Measurements from ENCODE around the gene AMMECR1.
A peak's percentile ranks its signal among the peaks of the same experiment; 100 is the strongest.
"Not testable (repeated sequence)": the region's sequence is repeated elsewhere in the genome, so short reads cannot be mapped to it uniquely, and the experiment has no call there.

Gene AMMECR1

DNA sequence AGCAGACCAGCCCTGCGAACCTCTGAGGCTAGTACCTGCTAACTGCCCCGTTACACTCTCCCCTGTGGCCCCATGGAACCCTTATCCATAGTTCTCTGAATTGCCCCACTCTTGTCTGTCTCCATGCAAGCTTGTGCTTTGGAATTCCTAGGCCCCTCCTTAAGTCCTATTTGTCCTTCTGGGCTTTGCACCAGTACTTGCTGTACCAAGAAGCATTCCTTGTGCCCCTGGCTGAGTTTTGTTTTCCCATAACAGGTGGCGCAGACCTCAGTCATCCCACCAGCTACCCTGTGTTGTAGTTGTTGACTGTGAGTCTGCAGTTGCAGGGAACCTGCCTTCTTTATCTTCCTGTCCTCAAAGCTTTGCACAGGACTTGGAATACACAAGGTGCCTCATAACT, 147.9 kb downstream of the AMMECR1 start:
- no peak for DNase-seq (ENCODE audit: low spot score)

DNA sequence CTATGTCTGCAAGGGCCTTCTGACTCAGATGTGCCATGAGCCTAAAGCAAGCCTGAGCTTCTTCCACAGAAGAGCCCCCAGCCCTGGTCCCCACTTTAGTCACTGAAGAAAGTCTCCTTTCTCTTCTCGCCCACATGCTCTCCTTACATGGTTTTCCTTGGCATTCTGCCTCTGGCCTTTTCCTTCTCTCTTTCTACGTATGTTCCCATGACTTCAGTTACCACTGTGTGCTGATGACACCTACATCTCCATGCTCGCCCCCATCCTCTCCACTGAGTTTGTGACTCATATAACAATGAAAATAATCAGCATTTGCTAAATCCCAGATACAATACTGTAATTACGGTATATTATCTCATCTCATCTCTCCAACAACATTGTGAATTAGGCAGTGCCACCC, 149.3 kb downstream of the AMMECR1 start:
- no peak for DNase-seq (ENCODE audit: low spot score)

DNA sequence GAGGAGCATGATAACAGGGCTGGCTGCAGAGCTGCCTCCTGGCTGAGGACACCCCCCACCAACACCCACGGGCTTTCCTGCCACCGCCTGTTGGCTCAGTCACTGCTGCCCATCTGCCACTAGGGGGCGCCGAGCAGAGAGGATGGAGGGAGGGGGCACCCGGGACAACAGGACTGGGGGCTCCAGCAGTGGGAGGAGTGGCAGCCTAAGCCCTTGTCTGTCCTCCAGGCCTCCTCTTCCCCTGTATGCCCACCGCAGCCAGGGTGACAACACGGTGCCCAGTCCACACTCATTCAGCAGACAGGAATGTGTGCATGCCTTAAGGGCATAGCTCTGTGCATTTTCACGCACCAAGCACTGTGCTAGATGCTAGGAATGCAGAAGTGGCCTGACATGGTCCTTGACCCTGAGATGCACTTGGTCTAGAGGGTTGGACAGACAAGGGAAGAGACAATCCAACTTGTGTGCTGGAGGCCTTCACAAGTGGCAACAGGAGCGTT, 149.9 kb downstream of the AMMECR1 start:
- peak; percentile 42 for DNase-seq (ENCODE audit: low spot score)

DNA sequence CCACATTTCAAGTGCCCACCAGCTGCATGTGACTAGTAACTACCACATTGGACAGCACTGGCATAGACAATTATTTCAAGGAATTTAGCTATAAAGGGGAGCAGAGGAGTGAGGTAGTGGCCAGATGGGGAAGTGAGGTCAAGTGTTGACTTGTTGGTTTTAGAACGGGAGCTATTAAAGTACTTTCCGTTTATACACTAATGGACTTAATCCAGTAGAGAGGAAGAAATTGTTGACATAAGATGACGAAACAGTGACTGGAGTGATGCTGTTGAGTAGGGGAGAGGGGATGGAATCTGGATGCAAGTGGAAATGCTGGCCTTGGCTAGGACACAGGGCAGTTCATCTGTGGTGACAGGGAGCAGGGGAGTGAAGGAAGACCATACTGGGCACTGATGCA, 154.4 kb downstream of the AMMECR1 start:
- no peak for DNase-seq (ENCODE audit: low spot score)

DNA sequence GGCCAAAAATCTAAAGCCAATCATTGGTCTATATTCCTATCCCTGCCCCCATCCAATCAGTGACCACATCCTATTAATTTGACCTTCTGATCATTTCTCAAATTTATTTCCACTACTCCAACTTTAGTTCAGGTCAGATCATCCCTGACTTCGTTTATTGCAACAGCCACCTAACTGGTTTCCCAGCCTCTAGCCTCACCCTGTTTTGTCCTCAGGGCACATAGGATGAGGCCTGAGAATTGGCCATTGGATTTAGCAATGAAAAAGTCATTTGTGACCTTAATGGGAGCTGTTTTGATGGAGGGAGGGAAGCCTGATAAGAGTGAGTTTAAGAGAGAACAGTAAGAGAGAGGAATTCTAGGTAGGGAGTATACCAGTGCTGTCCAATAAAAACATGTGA, 155.0 kb downstream of the AMMECR1 start:
- DNase-seq (ENCODE audit: low spot score): no peak

DNA sequence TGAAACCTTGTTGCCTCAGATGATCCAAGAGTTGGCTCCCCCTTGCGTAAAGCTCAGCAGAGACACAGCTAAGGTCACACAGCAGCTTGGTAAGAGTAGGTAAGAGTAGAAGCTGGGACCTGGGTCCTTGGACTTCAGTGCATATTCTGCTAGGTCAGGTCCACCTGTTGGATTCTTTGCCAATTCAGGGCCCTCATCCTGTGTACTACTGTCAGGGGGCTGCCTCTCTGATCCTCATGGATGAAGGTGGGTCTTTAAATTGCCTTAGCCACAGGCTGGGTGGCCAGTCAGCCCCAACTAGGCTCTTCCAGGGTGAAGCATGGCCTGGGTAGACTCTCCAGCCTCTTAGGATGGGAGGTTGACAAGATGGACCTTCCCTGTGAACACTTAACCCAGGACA, 155.8 kb downstream of the AMMECR1 start:
- DNase-seq (ENCODE audit: low spot score): no peak

DNA sequence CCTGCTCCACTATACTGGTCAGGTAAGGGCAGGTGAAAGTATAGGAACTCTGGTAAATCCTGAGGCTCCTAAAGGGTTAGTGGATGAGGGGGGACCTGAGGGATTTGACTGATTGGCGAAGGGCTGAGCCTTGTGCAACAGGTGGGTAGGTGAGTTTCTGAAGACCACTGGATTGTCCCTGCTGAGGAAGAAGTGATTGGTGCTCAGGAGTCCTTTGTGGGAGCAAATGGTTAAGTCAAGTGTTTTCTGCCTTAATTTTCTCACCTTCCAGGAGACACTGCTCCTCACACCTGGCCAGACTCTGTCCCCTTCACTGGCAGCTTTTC, 156.6 kb downstream of the AMMECR1 start:
- DNase-seq (ENCODE audit: low spot score): no peak

DNA sequence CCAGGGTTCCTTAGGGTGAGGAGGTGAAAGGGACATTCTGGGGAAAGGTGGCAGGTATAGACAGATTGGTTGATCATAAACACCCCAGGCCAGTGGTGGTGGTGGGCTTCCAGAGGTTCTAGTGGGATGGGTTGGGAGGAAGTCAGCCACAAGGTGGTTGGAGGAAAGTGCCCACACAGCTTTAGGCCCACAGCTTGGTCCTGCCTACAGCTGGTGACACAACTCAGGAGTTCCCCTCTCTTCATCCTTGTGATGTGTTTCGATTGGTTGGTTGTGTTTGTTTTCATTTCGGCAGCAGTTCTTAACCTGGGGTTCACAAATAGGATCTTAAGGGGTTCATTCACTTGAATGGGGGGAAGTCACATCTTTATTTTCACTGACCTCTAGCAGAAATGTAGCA, 158.0 kb downstream of the AMMECR1 start:
- no peak for DNase-seq (ENCODE audit: low spot score)

DNA sequence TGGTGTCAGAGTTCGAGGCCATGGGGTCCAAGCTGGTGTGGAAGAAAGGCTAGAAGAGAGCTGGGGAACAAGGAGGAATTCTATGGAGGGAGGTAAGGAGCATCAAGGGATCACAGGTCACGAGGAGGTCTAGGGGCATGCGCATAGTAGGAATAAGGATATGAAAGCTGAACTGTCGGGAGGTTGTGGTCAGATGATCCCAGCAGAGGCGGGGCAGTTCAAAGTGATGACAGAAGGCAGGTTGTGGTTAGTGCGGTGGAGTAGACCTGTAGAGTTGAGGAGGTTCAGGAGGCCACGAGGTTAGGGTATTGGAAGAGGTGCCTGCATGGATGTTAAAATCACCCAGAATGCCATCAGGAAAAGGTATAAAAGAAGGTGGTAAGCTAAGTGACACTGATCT, 158.7 kb downstream of the AMMECR1 start:
- DNase-seq (ENCODE audit: low spot score): no peak

DNA sequence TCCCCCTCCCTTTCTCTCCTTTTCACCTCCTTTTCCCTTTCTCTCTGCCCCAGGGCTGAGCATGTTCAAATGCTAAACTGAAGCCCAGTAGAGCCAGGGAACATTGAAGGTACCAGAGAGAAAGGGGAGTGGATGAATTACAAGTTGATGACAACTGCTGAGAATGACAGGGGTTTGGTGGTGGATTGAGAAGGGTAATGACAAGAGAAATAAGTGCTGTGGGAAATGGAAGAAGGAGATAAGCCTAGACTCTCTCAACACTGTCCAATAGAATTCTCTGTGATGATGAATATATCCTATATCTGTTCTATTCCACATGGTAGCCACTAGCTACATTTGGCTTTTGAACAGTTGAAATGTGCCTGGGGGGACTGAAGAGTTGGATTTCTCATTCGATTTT, 160.4 kb downstream of the AMMECR1 start:
- DNase-seq (ENCODE audit: low spot score): no peak

DNA sequence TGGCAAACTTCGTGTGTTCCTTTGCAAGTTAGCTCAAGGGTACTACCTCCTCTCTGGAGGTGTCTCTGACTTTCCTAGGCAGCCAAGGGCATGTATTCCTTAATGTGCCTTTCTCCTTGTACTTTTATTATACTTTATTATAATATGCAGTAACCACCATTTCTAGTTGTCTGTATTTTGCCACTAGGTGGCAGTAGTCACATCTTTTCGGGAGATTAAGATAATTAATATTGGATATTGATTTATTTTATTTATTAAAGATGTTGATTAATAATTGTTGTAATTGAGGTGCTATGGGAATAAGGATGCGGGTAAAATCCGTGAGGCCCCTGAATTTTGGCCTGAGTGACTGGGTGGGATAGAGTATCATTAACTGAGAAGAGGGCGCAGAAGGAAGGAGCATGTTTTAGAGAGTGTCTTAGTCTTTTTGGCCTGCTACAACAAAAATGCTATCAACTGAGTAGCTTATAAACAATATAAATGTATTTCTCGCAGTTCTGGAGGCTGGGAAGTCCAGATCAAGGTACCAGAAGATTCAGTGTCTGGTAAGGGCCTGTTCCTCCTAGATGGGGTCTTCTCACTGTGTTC, 161.6 kb downstream of the AMMECR1 start:
- no peak for DNase-seq (ENCODE audit: low spot score)

DNA sequence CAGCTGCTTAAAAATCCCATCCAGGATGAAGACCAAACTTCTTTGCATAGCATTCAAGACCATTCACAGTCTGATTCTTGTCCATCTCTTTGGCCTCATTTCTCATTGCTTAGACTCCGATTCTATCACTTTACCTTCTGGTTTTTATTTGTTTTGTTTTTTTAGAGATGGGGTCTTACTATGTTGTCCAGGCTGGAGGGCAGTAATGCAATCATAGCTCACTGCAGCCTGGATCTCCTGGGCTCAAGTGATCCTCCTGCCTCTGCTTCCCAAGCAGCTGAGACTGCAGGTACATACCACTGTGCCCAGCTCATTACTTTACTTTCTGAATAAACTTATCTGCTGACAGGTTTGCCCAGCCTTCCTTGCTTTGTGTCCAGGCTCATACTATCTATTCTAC, 162.1 kb downstream of the AMMECR1 start:
- DNase-seq (ENCODE audit: low spot score): no peak

DNA sequence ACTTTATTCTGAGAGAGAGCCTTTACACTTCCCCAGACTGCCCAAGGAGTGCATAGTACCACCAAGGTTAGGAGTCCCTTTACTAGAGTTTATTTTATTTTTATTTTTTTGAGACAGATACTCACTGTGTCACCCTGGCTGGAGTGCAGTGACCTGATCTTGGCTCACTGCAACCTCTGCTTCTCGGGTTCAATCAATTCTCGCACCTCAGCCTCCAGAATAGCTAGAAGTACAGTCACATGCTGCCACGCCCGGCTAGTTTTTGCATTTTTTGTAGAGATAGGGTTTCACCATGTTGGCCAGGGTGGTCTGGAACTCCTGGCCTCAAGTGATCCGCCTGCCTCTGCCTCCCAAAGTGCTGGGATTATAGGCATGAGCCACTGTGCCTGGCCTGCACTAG, 163.6 kb downstream of the AMMECR1 start:
- DNase-seq (ENCODE audit: low spot score): not testable (repeated sequence)

DNA sequence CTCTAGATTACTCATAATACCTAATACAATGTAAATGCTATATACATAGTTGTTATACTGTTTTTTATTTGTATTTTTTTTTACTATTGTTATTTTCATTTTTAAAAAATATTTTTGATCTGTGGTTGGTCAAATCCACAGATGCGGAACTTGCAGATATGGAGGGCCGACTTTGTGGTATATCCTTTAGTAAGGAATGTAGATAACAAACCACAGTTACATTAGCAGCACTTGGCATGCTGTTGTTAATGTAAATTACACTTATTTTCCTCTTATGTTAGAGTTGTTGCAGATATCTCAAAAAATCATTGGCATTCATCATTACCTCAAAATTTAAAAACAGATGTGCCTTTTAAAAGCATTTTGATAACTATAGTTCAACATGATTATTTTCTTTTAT, 164.0 kb downstream of the AMMECR1 start:
- no peak for DNase-seq (ENCODE audit: low spot score)

DNA sequence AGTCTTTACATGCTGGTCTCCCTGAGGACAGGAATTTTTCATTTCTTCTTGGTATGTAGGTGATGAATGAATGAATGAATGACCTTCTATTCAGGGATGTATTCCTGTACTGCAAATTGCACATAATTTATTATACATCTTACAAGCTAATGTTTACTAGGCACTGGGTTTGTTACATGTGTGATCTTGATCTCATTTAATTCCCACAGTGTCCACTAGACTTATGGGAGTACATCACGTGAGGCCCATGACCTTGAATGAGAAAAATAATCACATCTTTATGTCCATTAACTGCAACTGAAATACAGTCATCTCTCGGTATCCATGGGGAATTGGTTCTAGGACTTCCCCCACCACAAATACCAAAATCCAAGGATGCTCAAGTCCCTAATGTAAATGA, 164.6 kb downstream of the AMMECR1 start:
- DNase-seq (ENCODE audit: low spot score): no peak

DNA sequence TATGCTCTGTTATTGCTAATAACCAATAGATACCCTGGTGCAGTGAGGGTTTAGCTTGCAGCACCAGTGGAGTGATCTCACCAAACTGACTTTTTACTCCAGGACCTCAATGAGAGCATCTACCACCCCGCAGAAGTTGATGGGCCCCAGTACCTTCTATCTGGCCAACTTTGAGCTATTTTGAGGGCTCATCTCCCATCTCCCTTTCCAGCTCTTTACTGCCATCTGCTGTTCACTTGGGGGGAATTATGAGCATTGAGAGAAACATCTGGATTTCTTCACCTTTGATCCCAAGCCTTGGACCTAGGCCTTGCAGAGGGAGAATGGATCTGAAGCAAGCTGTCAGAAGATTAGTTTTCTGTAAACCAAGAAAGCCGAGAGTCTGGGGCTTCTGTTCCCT, 171.4 kb downstream of the AMMECR1 start:
- DNase-seq (ENCODE audit: low spot score): peak; percentile 42

DNA sequence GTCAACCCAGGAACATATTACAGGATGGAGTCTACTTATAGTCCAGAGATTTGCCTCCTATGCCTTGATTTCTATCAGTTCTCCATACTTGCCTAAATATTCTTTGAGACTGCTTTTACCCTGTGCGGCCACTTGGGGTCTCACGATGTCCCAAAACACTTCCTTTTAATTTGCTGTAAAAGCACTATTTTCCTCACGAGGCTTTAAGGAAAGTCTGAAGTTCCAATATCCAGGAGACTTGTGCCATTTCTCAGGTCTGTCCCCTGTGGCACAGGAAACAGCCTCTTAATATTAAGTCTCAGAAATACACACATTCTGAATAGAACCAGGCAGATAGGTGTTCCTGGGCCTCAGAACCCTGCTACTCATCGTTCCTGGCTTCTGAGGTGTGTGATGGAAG, 172.0 kb downstream of the AMMECR1 start:
- peak; percentile 16 for DNase-seq (ENCODE audit: low spot score)

DNA sequence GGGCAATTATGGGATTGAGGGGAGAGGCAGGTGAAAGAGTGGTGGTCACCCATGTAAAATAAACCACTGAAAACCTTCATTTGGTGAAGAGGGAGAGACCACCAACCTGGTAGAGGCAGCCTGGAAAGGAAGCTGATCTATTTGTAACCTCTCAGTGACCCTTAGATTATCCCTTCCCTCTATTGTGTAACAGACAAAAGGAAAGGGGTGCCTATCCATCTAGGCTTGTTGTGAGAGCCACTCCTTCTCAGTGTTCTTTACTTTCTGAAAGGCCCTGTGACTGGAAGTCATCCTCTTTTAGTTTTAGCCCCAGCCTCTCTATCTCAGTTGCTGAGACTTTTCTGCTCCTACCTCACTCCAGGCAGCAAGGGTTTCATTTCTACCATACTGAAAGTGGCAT, 172.6 kb downstream of the AMMECR1 start:
- no peak for DNase-seq (ENCODE audit: low spot score)

All from germinal center (tissue), 1 donor.